ENCODE measurements around the gene RSRC1.

RSRC1 gene

GRCh38 chr3:158098834-158099424 lies 11.0 kb upstream of the RSRC1 start:
- Histone ChIP-seq H2AFZ (ENCODE audit: low read length) (no peak overlapping the region), H3K4me2 (ENCODE audit: low read length) (no peak overlapping the region), H3K4me1 (ENCODE audit: insufficient read depth, low read length, severe bottlenecking) (peaks cover 25% of the 10 kb centered on the region), H3K27ac (ENCODE audit: low read depth, low read length, poor library complexity, severe bottlenecking) (no peak overlapping the region), H4K20me1 (ENCODE audit: insufficient read depth, low read length) (no peaks in the 10 kb centered on the region), H3K79me2 (ENCODE audit: insufficient read depth, low read length) (no peaks in the 10 kb centered on the region), H3K9ac (ENCODE audit: low read length) (no peak overlapping the region), H3K9me3 (ENCODE audit: low read length) (no peaks in the 10 kb centered on the region), H3F3A (ENCODE audit: insufficient read depth, low read length) (no peaks in the 10 kb centered on the region), H3K27me3 (ENCODE audit: insufficient read depth, low read length) (no peaks in the 10 kb centered on the region), H3K4me3 (ENCODE audit: low read depth, low read length, poor library complexity, severe bottlenecking) (no peak overlapping the region), H3K9me2 (ENCODE audit: low read depth, low read length) (no peaks in the 10 kb centered on the region), H3K36me3 (ENCODE audit: insufficient read depth, low read length) (no peaks in the 10 kb centered on the region; the same call in 1 of the 2 replicates)
- no peak for TF ChIP-seq EZH2 (IDR thresholded peaks at IDR 0.05; ENCODE audit: borderline replicate concordance, low read length)
- no peak for TF ChIP-seq CTCF (IDR thresholded peaks at IDR 0.05; ENCODE audit: low read length)

- Histone ChIP-seq H4K20me1 (ENCODE audit: insufficient read depth, low read length) (no peaks in the 10 kb centered on the region), H3K27me3 (ENCODE audit: insufficient read depth, low read length) (peaks cover 5% of the 10 kb centered on the region; the same call in 1 of the 2 replicates), H3K9me3 (ENCODE audit: low read length) (no peaks in the 10 kb centered on the region), H3K79me2 (ENCODE audit: insufficient read depth, low read length) (no peaks in the 10 kb centered on the region), H3K4me2 (ENCODE audit: low read length) (no peak overlapping the region), H3K9me2 (ENCODE audit: low read depth, low read length) (no peaks in the 10 kb centered on the region), H2AFZ (ENCODE audit: low read length) (no peak overlapping the region), H3K4me3 (ENCODE audit: low read depth, low read length, poor library complexity, severe bottlenecking) (no peak overlapping the region), H3K4me1 (ENCODE audit: insufficient read depth, low read length, severe bottlenecking) (peaks cover 34% of the 10 kb centered on the region), H3K9ac (ENCODE audit: low read length) (no peak overlapping the region), H3K27ac (ENCODE audit: low read depth, low read length, poor library complexity, severe bottlenecking) (no peak overlapping the region), H3F3A (ENCODE audit: insufficient read depth, low read length) (0 out of 2 replicates have a peak, but pooled peaks cover 4% of the 10 kb centered on the region), H3K36me3 (ENCODE audit: insufficient read depth, low read length) (no peaks in the 10 kb centered on the region; the same call in 1 of the 2 replicates)
- TF ChIP-seq CTCF (IDR thresholded peaks at IDR 0.05; ENCODE audit: low read length) (no peak), EZH2 (IDR thresholded peaks at IDR 0.05; ENCODE audit: borderline replicate concordance, low read length) (no peak)
Observed at GRCh38 chr3:158100681-158101080, 9.2 kb upstream of the RSRC1 start.

GRCh38 chr3:158101335-158102241 lies 8.3 kb upstream of the RSRC1 start:
- no peaks in the 10 kb centered on the region for H4K20me1 ChIP-seq (ENCODE audit: insufficient read depth, low read length)
- H3K36me3 ChIP-seq (ENCODE audit: insufficient read depth, low read length): no peaks in the 10 kb centered on the region
- H3K9ac ChIP-seq (ENCODE audit: low read length): no peak overlapping the region
- H3K27me3 ChIP-seq (ENCODE audit: insufficient read depth, low read length): peaks cover 5% of the 10 kb centered on the region; the same call in 1 of the 2 replicates
- no peak overlapping the region for H3K4me2 ChIP-seq (ENCODE audit: low read length)
- H3K4me1 ChIP-seq (ENCODE audit: insufficient read depth, low read length, severe bottlenecking): peaks cover 35% of the 10 kb centered on the region
- H3F3A ChIP-seq (ENCODE audit: insufficient read depth, low read length): 0 out of 2 replicates have a peak, but pooled peaks cover 4% of the 10 kb centered on the region
- H3K9me3 ChIP-seq (ENCODE audit: low read length): no peaks in the 10 kb centered on the region
- no peaks in the 10 kb centered on the region for H3K79me2 ChIP-seq (ENCODE audit: insufficient read depth, low read length)
- no peak for TF ChIP-seq EZH2 (IDR thresholded peaks at IDR 0.05; ENCODE audit: borderline replicate concordance, low read length)
- TF ChIP-seq CTCF (IDR thresholded peaks at IDR 0.05; ENCODE audit: low read length): no peak
- no peaks in the 10 kb centered on the region for H3K9me2 ChIP-seq (ENCODE audit: low read depth, low read length)
- no peak overlapping the region for H2AFZ ChIP-seq (ENCODE audit: low read length)
- H3K4me3 ChIP-seq (ENCODE audit: low read depth, low read length, poor library complexity, severe bottlenecking): no peak overlapping the region
- no peak overlapping the region for H3K27ac ChIP-seq (ENCODE audit: low read depth, low read length, poor library complexity, severe bottlenecking)
